CD4-positive, alpha-beta T cell (primary cell): ENCODE data around the gene L3MBTL1. TPM values are rescaled to one million over a fixed set of nuclear protein-coding genes. Genes with fewer than 3 reads are reported as not detected.

Source experiments
- ATAC-seq: fragments of 200-7000 bp; cut with Tn5 transposase; one replicate; pipeline ENCODE4 v1.10.0; 2022; ENCODE audit warnings: mild to moderate bottlenecking; ENCODE audit not compliant: poor library complexity
- CTCF ChIA-PET: fragments of 350-600 bp; sonication (Branson Sonifier 250); formaldehyde crosslinking; loops from one replicate; lab custom pipeline; 2021; ENCODE audit warnings: antibody characterized with exemption, inconsistent platforms; lab: Charles Lee
- POLR2A ChIA-PET: fragments of 350-600 bp; sonication (Branson Sonifier 250); formaldehyde crosslinking; loops from one replicate; lab custom pipeline; 2021; ENCODE audit warnings: antibody characterized with exemption, inconsistent platforms; lab: Charles Lee
- DNase-seq, 14 experiments: peaks; one replicate each; pipeline ENCODE4 v3.0.0-alpha.2; 2013 to 2020; ENCODE audit warnings: mixed read lengths in 2 of 14
- H3K27ac ChIP-seq, 2 donors: one replicate each; pipeline versions ENCODE4 v1.5.1 to v1.7.0; 2013; ENCODE audit warnings: low read length in 2 of 2, low read depth in 1 of 2, mild to moderate bottlenecking in 1 of 2
- H3K27me3 ChIP-seq, 2 experiments: 1 replicate in 1 of 2; 2 replicates in 1 of 2; pipeline versions ENCODE4 v1.6.1 to v1.7.0; 2013; ENCODE audit warnings: low read length in 2 of 2, control low read depth in 1 of 2, mild to moderate bottlenecking in 1 of 2, moderate library complexity in 1 of 2; ENCODE audit not compliant: insufficient read depth in 2 of 2, control insufficient read depth in 1 of 2
- H3K36me3 ChIP-seq: one replicate; pipeline ENCODE4 v1.6.1; 2013; ENCODE audit warnings: low read length, control low read depth; ENCODE audit not compliant: insufficient read depth
- H3K4me1 ChIP-seq: one replicate; pipeline ENCODE4 v1.6.1; 2013; ENCODE audit warnings: low read length, control low read depth; ENCODE audit not compliant: insufficient read depth
- H3K4me3 ChIP-seq: one replicate; pipeline ENCODE4 v1.5.1; 2013; ENCODE audit warnings: mild to moderate bottlenecking, low read length, moderate library complexity
- H3K9me3 ChIP-seq, 2 experiments: 1 replicate in 1 of 2; 2 replicates in 1 of 2; pipeline versions ENCODE4 v1.6.1 to v1.7.0; 2013; ENCODE audit warnings: low read length in 2 of 2, mild to moderate bottlenecking in 2 of 2, control low read depth in 1 of 2, moderate library complexity in 1 of 2; ENCODE audit not compliant: control insufficient read depth in 1 of 2, insufficient read depth in 1 of 2
- H3K27ac Mint-ChIP-seq: one replicate; pipeline ENCODE4 v1.8.0; 2020; ENCODE audit warnings: mixed read lengths
- H3K27me3 Mint-ChIP-seq: one replicate; pipeline ENCODE4 v1.8.0; 2021; ENCODE audit warnings: mixed read lengths
- H3K36me3 Mint-ChIP-seq: one replicate; pipeline ENCODE4 v1.8.0; 2021; ENCODE audit warnings: low read depth, mixed read lengths
- H3K4me1 Mint-ChIP-seq: one replicate; pipeline ENCODE4 v1.8.0; 2021; ENCODE audit warnings: low read depth, mixed read lengths
- H3K4me3 Mint-ChIP-seq: one replicate; pipeline ENCODE4 v1.8.0; 2020; ENCODE audit warnings: mild to moderate bottlenecking, mixed read lengths
- H3K9me3 Mint-ChIP-seq: one replicate; pipeline ENCODE4 v1.8.0; 2020; ENCODE audit warnings: mixed read lengths
- CTCF ChIP-seq: fragments of 200-600 bp; IDR thresholded peaks from one replicate; pipeline ENCODE4 v1.8.0; 2022; ENCODE audit warnings: antibody characterized with exemption, mild to moderate bottlenecking
- intact Hi-C, 2 experiments: fragments of 100-400 bp; cut with DNase I in 1 of 2; cut with micrococcal nuclease in 1 of 2; formaldehyde crosslinking; loops; one replicate each; pipeline versions ENCODE4 v1.15.1 to v1.9.0; 2023 to 2025; cut with DNase I, micrococcal nuclease
- total RNA-seq, 174 experiments: library from RNA in 2 of 174; stranded (reverse) in 2 of 174; gene quantifications; one replicate each; pipeline ENCODE4 v1.2.3 and lab custom pipeline; 2021 to 2026

L3MBTL1 gene
- total RNA-seq, 2 experiments from 2014 or later: 10.2 to 10.5 TPM

- Mint-ChIP-seq H3K4me1 (no peaks in the 10 kb centered on the region), H3K27ac (no peak overlapping the region), H3K36me3 (no peaks in the 10 kb centered on the region), H3K4me3 (no peak overlapping the region), H3K9me3 (no peaks in the 10 kb centered on the region), H3K27me3 (no peaks in the 10 kb centered on the region)
- Histone ChIP-seq H3K27ac (no peak overlapping the region), H3K36me3 (no peaks in the 10 kb centered on the region), H3K9me3 (no peaks in the 10 kb centered on the region), H3K27me3 (no peaks in the 10 kb centered on the region), H3K4me3 (no peak overlapping the region), H3K4me1 (no peaks in the 10 kb centered on the region)
- no peak for TF ChIP-seq CTCF
- POLR2A ChIA-PET: no interaction called here
- no peak for ATAC-seq
- intact Hi-C loops: no loop called here
- DNase-seq: no peak
- CTCF ChIA-PET: no interaction called here
Measured at GRCh38 chr20:43571771-43572170, 64.3 kb downstream of the L3MBTL1 start.

GRCh38 chr20:43572891-43573290, 65.4 kb downstream of the L3MBTL1 start:
- intact Hi-C loops: no loop called here
- no peak for DNase-seq
- Histone ChIP-seq H3K4me1 (no peaks in the 10 kb centered on the region), H3K27me3 (no peaks in the 10 kb centered on the region), H3K4me3 (no peak overlapping the region), H3K27ac (no peak overlapping the region), H3K36me3 (no peaks in the 10 kb centered on the region), H3K9me3 (no peaks in the 10 kb centered on the region)
- Mint-ChIP-seq H3K4me1 (no peaks in the 10 kb centered on the region), H3K36me3 (no peaks in the 10 kb centered on the region), H3K4me3 (no peak overlapping the region), H3K27me3 (no peaks in the 10 kb centered on the region), H3K27ac (no peak overlapping the region), H3K9me3 (no peaks in the 10 kb centered on the region)
- ATAC-seq: no peak
- POLR2A ChIA-PET: no interaction called here
- TF ChIP-seq CTCF: no peak
- CTCF ChIA-PET: no interaction called here

GRCh38 chr20:43576108-43576507, 68.6 kb downstream of the L3MBTL1 start:
- Histone ChIP-seq H3K36me3 (no peaks in the 10 kb centered on the region), H3K27ac (no peak overlapping the region), H3K4me1 (no peaks in the 10 kb centered on the region), H3K9me3 (no peaks in the 10 kb centered on the region), H3K4me3 (no peak overlapping the region), H3K27me3 (no peaks in the 10 kb centered on the region)
- Mint-ChIP-seq H3K9me3 (no peaks in the 10 kb centered on the region), H3K4me1 (no peaks in the 10 kb centered on the region), H3K36me3 (no peaks in the 10 kb centered on the region), H3K27me3 (no peaks in the 10 kb centered on the region), H3K27ac (no peak overlapping the region), H3K4me3 (no peak overlapping the region)
- ChIA-PET POLR2A (no interaction called here), CTCF (interaction anchor here (0.5 to 0.6 kb wide), 2 partner anchors 50 to 131 kb away, joined by 3 read pairs; no protein-coding TSS in a partner anchor)
- DNase-seq (no peak), ATAC-seq (no peak)
- intact Hi-C loops: no loop called here
- TF ChIP-seq CTCF: no peak
